Ishikawa (cell line): ENCODE data around the gene MIGA2.

Experiments used
- EGR1 ChIP-seq: IDR thresholded peaks from 2 replicates; pipeline ENCODE4 v1.6.1; 2012
- EP300 ChIP-seq: IDR thresholded peaks from 2 replicates; pipeline ENCODE4 v1.6.1; 2012; ENCODE audit warnings: borderline replicate concordance
- NFIC ChIP-seq: IDR thresholded peaks from 2 replicates; pipeline ENCODE4 v1.6.1; 2012
- RAD21 ChIP-seq: IDR thresholded peaks from 2 replicates; pipeline ENCODE4 v1.6.1; 2012; ENCODE audit warnings: low read depth
- TF ChIP-seq, protein P1 (sequence below): IDR thresholded peaks from 2 replicates; pipeline ENCODE4 v1.6.1; 2012

DNA sequence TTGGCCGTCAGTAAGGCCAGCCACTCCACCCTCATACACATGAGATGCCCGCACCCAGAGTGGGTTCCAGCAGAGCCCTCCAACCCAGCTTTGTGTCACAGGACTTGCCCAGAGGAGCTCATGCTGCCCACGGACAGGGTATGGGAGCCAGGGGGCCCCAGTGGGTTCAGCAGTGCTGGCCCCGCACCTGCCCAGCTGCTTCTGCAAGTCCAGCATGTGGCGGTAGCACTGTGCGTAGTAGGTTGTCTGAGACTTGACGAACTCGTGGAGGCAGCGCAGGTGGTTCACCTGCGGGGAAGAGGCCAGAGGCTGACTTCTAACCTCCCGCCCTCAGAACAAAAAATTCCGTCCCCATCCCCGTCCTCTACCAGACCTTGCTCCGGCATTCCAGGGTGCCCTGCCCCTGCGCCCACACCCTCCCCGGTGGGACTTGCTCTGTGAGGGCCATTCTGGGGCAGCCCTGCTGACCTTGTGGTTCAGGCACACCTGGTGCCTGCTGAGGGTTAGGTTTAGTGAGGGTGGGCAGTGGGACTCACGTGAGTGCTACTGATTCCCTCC lies 26.8 kb upstream of the MIGA2 start:
- TF ChIP-seq EP300 (no peak), RAD21 (no peak), NFIC (no peak), EGR1 (no peak)
- TF ChIP-seq, protein P1, sequence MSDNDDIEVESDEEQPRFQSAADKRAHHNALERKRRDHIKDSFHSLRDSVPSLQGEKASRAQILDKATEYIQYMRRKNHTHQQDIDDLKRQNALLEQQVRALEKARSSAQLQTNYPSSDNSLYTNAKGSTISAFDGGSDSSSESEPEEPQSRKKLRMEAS, result no peak
